Uterus (tissue), 2 donors: ENCODE measurements around the gene SMIM14.

ENCODE experiments used
- CTCF ChIP-seq, 4 experiments: fragments of 200-600 bp in 2 of 4; fragments of 450-650 bp in 2 of 4; sonication (generic) in 2 of 4; IDR thresholded peaks; one replicate each; pipeline ENCODE4 v1.5.1; 2016 to 2019; ENCODE audit warnings: antibody characterized with exemption in 4 of 4, mild to moderate bottlenecking in 2 of 4, moderate library complexity in 1 of 4
- POLR2A ChIP-seq, 2 donors: fragments of 450-650 bp; IDR thresholded peaks; one replicate each; pipeline ENCODE4 v1.6.1; 2016; ENCODE audit warnings: antibody characterized with exemption in 2 of 2, mild to moderate bottlenecking in 1 of 2, moderate library complexity in 1 of 2

- TF ChIP-seq POLR2A (IDR thresholded peaks at IDR 0.05) (no peak), CTCF (IDR thresholded peaks at IDR 0.05) (no peak)
Observed at GRCh38 chr4:39543034-39543433, 95.6 kb downstream of the SMIM14 start.
